LNCaP clone FGC (cell line): Measurements from ENCODE around the gene D2HGDH.
"Not testable (repeated sequence)": the region's sequence is repeated elsewhere in the genome, so short reads cannot be mapped to it uniquely, and the experiment has no call there.

ENCODE experiments used
- DNase-seq: peaks from one replicate; pipeline ENCODE4 v3.0.0-alpha.2; 2011; ENCODE audit warnings: low read depth
- H3K4me3 ChIP-seq: 2 replicates; pipeline ENCODE4 v1.5.1; 2011; ENCODE audit warnings: mild to moderate bottlenecking, low read depth, low read length, control low read depth
- TF ChIP-seq, protein P1 (sequence below): IDR thresholded peaks from 2 replicates; pipeline ENCODE4 v1.5.1; 2012; ENCODE audit warnings: mild to moderate bottlenecking; ENCODE audit not compliant: control insufficient read depth, insufficient read depth; ENCODE audit errors: extremely low read depth

The D2HGDH gene

GRCh38 chr2:241814643-241815476 is 80.4 kb downstream of the D2HGDH start:
- H3K4me3 ChIP-seq: no peak overlapping the region
- TF ChIP-seq, protein P1, sequence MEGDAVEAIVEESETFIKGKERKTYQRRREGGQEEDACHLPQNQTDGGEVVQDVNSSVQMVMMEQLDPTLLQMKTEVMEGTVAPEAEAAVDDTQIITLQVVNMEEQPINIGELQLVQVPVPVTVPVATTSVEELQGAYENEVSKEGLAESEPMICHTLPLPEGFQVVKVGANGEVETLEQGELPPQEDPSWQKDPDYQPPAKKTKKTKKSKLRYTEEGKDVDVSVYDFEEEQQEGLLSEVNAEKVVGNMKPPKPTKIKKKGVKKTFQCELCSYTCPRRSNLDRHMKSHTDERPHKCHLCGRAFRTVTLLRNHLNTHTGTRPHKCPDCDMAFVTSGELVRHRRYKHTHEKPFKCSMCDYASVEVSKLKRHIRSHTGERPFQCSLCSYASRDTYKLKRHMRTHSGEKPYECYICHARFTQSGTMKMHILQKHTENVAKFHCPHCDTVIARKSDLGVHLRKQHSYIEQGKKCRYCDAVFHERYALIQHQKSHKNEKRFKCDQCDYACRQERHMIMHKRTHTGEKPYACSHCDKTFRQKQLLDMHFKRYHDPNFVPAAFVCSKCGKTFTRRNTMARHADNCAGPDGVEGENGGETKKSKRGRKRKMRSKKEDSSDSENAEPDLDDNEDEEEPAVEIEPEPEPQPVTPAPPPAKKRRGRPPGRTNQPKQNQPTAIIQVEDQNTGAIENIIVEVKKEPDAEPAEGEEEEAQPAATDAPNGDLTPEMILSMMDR: no peak
- no peak for DNase-seq

- DNase-seq: no peak
- H3K4me3 ChIP-seq: no peak overlapping the region
- TF ChIP-seq, protein P1: no peak
Measured at GRCh38 chr2:241815477-241816430, 81.3 kb downstream of the D2HGDH start.

GRCh38 chr2:241816431-241817121 is 82.1 kb downstream of the D2HGDH start:
- H3K4me3 ChIP-seq: no peak overlapping the region
- TF ChIP-seq, protein P1: no peak
- DNase-seq: no peak

GRCh38 chr2:241817126-241817820 is 82.8 kb downstream of the D2HGDH start:
- no peak for DNase-seq
- TF ChIP-seq, protein P1: no peak

GRCh38 chr2:241817821-241818215 is 83.4 kb downstream of the D2HGDH start:
- not testable (repeated sequence) for H3K4me3 ChIP-seq, DNase-seq

More at GRCh38 chr2:241817126-241817820, 82.8 kb downstream of the D2HGDH start:
- no peak overlapping the region for H3K4me3 ChIP-seq
